ENCODE data around the gene ZNF584. TPM values are rescaled to one million over a fixed set of nuclear protein-coding genes. Genes with fewer than 3 reads are reported as not detected.

Gene ZNF584
- 16.9 to 19.7 TPM (median 18.2 TPM) in 5 replicates for total RNA-seq (2022; extraction: Qiagen RNA extraction)

DNA sequence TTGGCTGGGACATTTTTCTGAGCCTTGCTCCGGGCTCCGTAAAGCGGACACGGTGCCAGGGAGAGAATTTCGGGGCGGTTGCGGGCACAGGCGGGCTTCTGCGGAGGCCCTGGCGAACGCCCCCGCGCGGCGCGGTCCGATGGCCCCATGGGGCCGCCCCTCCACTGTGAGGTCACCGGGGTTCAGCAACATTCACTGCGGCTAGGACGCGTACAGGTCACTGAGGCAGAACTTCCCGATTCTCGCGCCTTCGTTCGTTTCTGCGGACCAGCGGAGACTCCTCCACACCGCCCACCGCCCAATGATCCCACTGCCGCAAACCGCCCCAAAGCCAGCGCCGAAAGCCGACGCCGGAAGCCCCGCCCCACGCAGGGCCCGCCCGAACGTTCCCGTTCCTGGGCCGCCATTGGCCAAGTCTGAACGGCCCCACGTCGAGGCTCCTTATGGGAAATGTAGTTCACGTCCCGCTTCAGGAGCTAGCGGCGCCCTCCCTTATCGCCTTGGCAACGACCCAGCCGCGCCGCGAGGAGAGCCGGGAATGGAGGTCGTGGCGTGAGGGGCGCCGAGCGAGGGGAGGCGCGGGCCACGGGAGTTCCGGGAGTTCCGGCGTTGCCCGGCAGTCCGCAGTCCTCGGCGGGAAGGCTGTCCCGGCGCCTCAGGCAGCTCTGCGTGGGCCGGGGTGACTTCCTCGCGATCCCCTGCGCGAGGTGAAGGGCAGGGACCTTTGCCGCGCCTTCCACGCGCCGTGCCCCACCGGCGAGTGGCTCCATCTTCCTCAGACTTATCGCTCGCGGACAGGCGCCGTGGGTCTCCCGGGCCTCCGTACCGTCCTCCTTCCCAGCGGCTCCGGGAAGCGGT is at the start of gene ZNF584:
TSS of gene ZNF584 (plus strand) at position 498 of the 858 bp plus-strand sequence. CDS start 499 bp downstream, outside the sequence.

DNA sequence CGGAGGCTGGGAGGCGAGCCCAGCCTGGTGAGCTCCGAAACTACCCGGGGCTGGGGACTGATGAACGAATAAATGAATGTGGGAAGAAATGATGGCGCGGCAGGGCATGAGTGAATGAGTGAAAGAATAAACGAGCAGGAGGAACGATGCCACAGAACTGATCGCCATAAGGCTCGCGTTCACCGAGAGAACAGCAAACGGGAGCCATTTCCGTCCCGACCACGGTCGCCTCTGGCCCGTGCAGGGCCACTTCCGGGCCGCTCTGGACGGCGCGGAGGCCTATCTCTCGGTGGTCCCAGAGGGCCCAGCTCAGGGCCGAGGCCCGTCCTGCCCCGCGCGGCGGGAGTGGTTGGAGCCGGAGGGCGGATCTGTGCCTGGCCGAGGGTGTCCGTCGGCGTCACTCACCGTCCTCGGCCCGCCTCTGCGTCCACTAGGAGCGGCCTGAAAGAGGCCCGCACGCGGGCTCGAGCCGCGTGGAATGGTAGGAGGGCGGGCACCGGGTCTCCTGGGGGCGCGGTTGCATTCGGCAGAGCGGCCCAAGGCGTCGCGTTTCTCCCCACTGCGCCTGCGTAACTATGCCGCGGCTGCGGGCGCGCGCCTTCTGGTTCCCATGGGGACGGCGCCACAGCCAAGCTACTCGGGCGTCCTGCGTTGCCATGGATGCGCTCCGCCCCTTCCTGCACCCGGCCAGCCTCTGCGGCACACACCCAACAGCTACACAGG is 46.0 kb upstream of the ZNF584 start, which contains the start of gene ZNF497:
TSS of gene ZNF497 (minus strand) at position 480 of the 723 bp plus-strand sequence. CDS start 5,116 bp downstream, outside the sequence.

DNA sequence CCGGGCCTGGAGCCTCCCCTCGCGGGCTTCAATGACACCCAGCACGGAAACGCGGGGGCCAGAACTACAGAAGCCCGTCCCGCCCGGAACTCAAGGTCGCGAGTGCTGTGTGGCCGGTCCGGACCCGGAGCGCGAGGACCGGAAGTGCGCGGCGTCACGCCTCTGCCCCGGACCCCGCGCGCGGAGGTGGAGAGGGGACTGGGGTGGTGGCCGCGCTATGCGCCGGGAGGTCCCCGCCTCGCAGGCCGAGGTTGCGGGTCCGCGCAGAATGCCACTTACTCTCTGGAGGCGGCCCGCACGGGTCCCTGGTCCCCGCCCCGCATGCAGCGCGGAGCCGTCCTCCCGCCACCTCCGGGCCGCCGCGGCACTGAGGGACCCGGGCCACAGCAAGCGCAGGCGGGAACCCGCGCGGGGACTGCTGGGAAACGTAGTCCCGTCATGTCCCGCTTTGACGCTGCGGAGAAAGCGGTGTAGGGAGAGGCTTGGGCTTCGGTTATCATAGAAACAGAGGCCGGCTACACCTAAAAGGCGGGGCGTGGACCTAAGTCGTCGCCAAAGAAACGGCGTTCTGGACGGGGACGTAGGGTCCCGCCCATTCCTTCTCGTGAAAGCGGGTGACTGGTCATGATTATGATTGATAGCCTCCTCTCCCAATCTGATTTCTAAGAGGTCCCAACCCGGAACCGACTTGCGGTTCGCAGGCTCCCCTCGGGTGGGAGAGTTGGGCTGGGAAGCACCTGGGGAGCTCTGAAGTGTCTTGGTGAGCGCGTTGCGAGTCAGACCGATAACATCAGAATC is 27.6 kb upstream of the ZNF584 start, which contains the start of gene ZNF837:
TSS of gene ZNF837 (minus strand) at position 369 of the 798 bp plus-strand sequence. CDS start 11,698 bp downstream, outside the sequence.

GRCh38 chr19:58386576-58387337 is 21.7 kb upstream of the ZNF584 start, which contains the start of gene RPS5:
RPS5 (plus strand) TSS chr19:58387269; CDS start chr19:58388138, 869 bp downstream.

DNA sequence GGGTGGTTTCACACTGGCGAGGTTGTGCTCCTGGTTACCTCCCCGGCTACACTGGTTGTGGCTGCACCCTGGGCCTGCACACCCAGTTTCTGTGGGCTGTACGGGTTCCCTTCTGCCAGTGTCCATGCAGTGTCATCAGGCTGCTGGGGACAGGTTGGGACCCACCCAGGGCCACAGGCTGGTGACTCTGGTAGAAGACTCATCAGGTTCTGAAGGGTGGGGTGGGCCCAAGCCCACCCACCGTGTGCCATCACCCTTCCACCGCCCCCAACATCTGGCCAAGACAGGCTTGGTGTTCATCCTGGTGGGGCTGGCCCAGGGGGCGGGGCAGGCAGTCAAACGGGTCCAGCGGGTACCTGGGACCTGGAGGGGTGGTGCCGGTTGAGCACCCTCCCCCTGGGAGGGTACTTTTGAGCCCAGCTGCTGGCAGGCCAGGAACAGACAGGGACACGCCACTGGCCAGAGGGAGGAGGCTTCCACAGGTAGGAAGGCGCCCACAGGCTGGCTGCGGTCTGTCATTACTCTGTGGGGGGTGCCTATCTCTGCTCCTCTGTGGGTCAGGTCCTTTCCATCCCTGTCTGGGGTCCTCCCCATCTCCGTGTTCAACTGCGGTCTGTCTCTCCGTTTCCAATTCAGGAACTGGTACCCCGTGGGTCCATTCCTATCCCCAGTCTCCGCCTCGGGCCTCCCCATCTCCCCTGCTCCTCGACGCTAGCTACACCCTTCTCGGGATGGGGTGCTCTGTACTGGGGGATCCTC is 13.1 kb upstream of the ZNF584 start, which contains the start of gene RNF225:
TSS of gene RNF225 (plus strand) at position 437 of the 759 bp plus-strand sequence. CDS start 434 bp downstream, outside the sequence.

DNA sequence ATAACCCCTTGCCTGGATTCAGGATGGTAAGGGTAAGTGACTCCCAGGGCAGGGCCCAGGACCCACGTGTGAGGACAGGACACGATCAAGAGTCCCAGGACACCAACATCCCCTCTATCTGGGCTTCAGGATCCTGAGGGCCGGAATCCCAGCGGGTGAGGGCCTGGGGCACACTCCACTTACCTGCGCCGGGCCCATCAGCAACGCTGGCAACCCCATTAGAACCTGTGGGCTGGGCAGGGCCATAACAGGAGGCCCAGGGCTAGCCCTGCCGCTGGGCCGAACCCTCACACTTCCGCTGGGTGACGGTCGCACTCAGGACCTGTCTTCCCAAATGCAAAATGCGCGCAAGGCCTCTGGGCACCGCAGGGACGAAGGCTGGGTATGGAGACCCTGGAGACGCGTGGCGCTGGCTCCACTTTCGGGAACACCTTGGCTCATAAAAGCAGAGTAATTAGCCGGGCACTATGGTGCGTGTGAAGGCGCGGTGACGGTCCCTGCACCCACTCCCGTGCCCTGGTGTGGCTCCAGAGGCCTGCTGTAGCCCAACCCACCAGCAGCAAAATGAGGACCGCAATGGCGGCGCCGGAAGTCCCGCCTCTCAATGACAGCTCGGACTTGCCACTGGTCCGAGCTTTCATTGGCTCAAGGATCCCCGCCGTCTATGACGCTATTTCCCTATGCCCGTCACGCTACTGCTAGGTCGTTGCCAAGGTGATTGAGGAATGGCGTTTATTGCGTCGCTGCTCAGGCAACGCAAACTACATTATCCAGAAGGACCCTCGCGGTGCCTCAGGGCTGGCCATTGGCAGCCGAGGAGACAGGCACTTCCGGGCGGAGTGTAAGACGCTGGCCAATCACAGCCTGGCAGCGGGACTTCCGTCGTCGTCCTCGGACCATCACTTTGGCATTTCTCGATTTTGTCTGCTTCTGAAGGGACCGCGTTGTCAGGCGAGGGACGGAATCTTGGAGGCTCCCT is 31.4 kb downstream of the ZNF584 start, which contains the start of gene ZNF132:
TSS of gene ZNF132 (minus strand) at position 578 of the 979 bp plus-strand sequence. CDS start at position 246, 332 bp downstream.

DNA sequence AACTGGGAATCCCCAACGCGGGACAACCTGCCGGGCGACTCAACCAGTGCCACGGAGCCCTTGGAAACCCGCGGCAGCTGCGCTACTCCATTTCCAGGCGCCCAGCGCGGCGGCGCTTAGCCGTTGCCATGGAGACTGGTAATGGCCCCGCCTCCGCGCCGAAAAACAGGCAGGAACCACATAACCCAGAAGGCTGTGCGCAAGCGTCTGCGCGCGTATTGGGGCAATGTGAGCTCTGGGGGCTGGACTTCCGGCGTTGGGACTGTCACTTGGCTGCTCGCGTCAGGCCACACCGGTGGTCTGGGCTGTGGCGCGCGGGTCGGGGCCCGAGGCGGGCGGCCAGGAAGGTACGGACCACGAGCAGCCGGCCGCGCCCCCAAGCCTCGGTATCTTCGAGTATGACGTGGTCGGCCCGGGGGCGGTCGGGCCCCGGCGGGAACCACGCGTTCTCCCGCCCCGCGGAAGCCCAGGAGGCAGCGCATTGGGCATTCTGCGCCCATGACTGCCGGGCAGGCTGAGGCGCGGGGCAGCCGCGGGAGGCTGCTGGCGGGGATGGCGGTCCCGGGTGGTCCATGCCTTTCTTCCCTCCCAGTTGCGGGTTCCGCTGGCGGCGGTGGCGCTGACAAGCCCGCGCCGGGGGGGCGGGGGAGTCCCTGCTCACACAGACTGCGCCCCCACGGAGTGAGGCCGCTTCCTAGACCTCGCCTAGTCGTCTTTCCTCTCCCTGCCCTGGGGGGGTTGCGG is 43.1 kb downstream of the ZNF584 start, which contains the start of gene ZNF324B:
TSS of gene ZNF324B (plus strand) at position 265 of the 744 bp plus-strand sequence. CDS start 2,080 bp downstream, outside the sequence.

DNA sequence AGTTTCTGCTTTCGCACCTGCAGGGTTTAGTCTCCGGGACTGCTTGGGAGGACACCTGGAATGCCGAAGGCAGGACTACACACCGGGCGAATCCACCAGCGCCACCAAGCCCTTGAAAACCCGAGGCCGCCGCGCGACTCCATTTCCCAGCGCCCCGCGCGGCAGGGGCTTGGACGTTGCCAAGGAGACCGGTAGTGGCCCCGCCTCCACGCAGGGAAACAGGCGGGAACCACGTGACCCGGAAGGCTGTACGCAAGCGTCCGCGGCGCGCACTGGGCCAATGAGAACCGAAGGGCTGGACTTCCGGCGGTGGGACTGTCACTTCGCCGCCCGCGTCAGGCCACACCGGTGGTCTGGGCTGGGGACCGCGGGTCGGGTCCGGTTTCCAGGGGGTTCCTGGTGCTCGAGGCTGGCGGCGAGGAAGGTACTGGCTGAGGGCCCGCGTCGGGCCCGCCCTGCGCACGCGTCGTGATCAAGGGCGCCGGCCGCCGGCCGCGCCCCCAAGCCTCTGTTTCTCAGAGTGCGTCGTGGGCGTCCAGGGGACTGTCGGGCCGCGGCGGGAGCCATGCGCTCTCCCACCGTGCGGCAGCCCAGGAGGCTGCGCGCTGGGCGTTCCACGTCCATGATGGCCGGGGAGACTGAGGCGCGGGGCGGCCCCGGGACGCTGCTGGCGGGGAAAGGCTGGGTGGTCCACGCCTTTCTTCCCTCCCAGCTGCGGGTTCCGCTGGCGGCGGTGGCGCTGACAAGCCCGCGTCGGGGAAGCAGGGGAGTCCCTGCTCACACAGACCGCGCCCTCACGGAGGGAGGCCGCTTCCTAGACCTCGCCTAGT is 58.5 kb downstream of the ZNF584 start, which contains the start of gene ZNF324:
TSS of gene ZNF324 (plus strand) at position 321 of the 830 bp plus-strand sequence. CDS start 2,106 bp downstream, outside the sequence.

Other genes with a start within 250 kb of the ZNF584 start
- 11.6 to 15.2 TPM (median 12.8 TPM) in 5 replicates for gene ZNF274, start 225.6 kb upstream of the ZNF584 start, total RNA-seq (2022; extraction: Qiagen RNA extraction)
- gene ZNF544, start 179.7 kb upstream of the ZNF584 start, total RNA-seq (2022; extraction: Qiagen RNA extraction), result 15.5 to 24.6 TPM (median 17.5 TPM) in 5 replicates
- 0.80 to 1.2 TPM (median 0.93 TPM) in 5 replicates for gene ZNF8, start 129.7 kb upstream of the ZNF584 start, total RNA-seq (2022; extraction: Qiagen RNA extraction)
- 84.3 to 105 TPM (median 89.0 TPM) in 5 replicates for gene ERVK3-1, start 103.3 kb upstream of the ZNF584 start, total RNA-seq (2022; extraction: Qiagen RNA extraction)
- gene ZSCAN22, start 81.7 kb upstream of the ZNF584 start, total RNA-seq (2022; extraction: Qiagen RNA extraction), result 2.1 to 3.0 TPM (median 2.4 TPM) in 5 replicates
- 8.7 to 15.9 TPM (median 14.4 TPM) in 5 replicates for gene A1BG, start 55.2 kb upstream of the ZNF584 start, total RNA-seq (2022; extraction: Qiagen RNA extraction)
- gene ZNF497, start 45.9 kb upstream of the ZNF584 start, total RNA-seq (2022; extraction: Qiagen RNA extraction), result 0.91 to 1.7 TPM (median 1.3 TPM) in 5 replicates
- 0.79 to 1.6 TPM (median 1.4 TPM) in 5 replicates for gene ZNF837, start 27.6 kb upstream of the ZNF584 start, total RNA-seq (2022; extraction: Qiagen RNA extraction)
- 2,297 to 2,583 TPM (median 2,408 TPM) in 5 replicates for gene RPS5, start 21.4 kb upstream of the ZNF584 start, total RNA-seq (2022; extraction: Qiagen RNA extraction)
- 0.18 to 0.37 TPM (median 0.23 TPM) in 4 of 5 replicates, not detected in the other for gene RNF225, start 13.0 kb upstream of the ZNF584 start, total RNA-seq (2022; extraction: Qiagen RNA extraction)
- 0.12 to 0.19 TPM (median 0.12 TPM) in 4 of 5 replicates, not detected in the other for gene ZNF132, start 31.5 kb downstream of the ZNF584 start, total RNA-seq (2022; extraction: Qiagen RNA extraction)
- 6.3 to 6.9 TPM (median 6.6 TPM) in 5 replicates for gene ZNF324B, start 43.0 kb downstream of the ZNF584 start, total RNA-seq (2022; extraction: Qiagen RNA extraction)
- 9.1 to 11.1 TPM (median 10.4 TPM) in 5 replicates for gene ZNF324, start 58.4 kb downstream of the ZNF584 start, total RNA-seq (2022; extraction: Qiagen RNA extraction)
- 10.2 to 13.0 TPM (median 12.3 TPM) in 5 replicates for gene ZNF446, start 67.7 kb downstream of the ZNF584 start, total RNA-seq (2022; extraction: Qiagen RNA extraction)
- 21.6 to 34.9 TPM (median 30.9 TPM) in 5 replicates for gene SLC27A5, start 103.3 kb downstream of the ZNF584 start, total RNA-seq (2022; extraction: Qiagen RNA extraction)
- gene ZBTB45, start 111.2 kb downstream of the ZNF584 start, total RNA-seq (2022; extraction: Qiagen RNA extraction), result 14.1 to 20.4 TPM (median 19.7 TPM) in 5 replicates
- 628 to 732 TPM (median 680 TPM) in 5 replicates for gene TRIM28, start 135.4 kb downstream of the ZNF584 start, total RNA-seq (2022; extraction: Qiagen RNA extraction)
- 191 to 219 TPM (median 202 TPM) in 5 replicates for gene CHMP2A, start 146.5 kb downstream of the ZNF584 start, total RNA-seq (2022; extraction: Qiagen RNA extraction)
- gene UBE2M, start 150.0 kb downstream of the ZNF584 start, total RNA-seq (2022; extraction: Qiagen RNA extraction), result 130 to 146 TPM (median 138 TPM) in 5 replicates
- gene MZF1, start 164.7 kb downstream of the ZNF584 start, total RNA-seq (2022; extraction: Qiagen RNA extraction), result 10.2 to 17.3 TPM (median 15.3 TPM) in 5 replicates